ENCODE results near the gene SLC6A2.
"Not testable (repeated sequence)": the region's sequence is repeated elsewhere in the genome, so short reads cannot be mapped to it uniquely, and the experiment has no call there.

SLC6A2 gene

GRCh38 chr16:55655897-55656681 lies at the start of gene SLC6A2:
TSS of gene SLC6A2 (plus strand) at chr16:55655988. CDS start at chr16:55656695, 707 bp downstream.
- no peak within 1 kb of the TSS for H3K27ac ChIP-seq (ENCODE audit: low read length)
- H3K4me2 ChIP-seq (ENCODE audit: insufficient read depth, low read length), result no peak within 1 kb of the TSS
- H3K9ac ChIP-seq (ENCODE audit: low read depth, low read length), result no peak within 1 kb of the TSS
- H3K9me3 ChIP-seq (ENCODE audit: insufficient read depth, low read length, severe bottlenecking), result peaks cover 3% of the 10 kb centered on the region
- H3K36me3 ChIP-seq (ENCODE audit: insufficient read depth, low read length), result no peaks in the 10 kb centered on the region
- TF ChIP-seq CTCF (IDR thresholded peaks at IDR 0.05; ENCODE audit: borderline replicate concordance, extremely low read depth, low read length, poor library complexity, severe bottlenecking) (no peak), EZH2 (IDR thresholded peaks at IDR 0.05; ENCODE audit: borderline replicate concordance, low read depth, low read length, severe bottlenecking) (no peak)
- no peak within 1 kb of the TSS for H2AFZ ChIP-seq (ENCODE audit: low read depth, low read length)
- H3K27me3 ChIP-seq (ENCODE audit: insufficient read depth, low read length, poor library complexity), result peaks cover 2% of the 10 kb centered on the region
- H4K20me1 ChIP-seq (ENCODE audit: insufficient read depth, low read length), result no peaks in the 10 kb centered on the region
- no peaks in the 10 kb centered on the region for H3K4me1 ChIP-seq (ENCODE audit: insufficient read depth, low read length)
- ATAC-seq (ENCODE audit: insufficient read depth, low read depth) (no peak), DNase-seq (no peak)
- no peaks in the 10 kb centered on the region for H3K79me2 ChIP-seq (ENCODE audit: insufficient read depth, low read length)
- H3K4me3 ChIP-seq (ENCODE audit: low read depth in 1 of 2, low read length in 2 of 2), result no peak within 1 kb of the TSS

DNA sequence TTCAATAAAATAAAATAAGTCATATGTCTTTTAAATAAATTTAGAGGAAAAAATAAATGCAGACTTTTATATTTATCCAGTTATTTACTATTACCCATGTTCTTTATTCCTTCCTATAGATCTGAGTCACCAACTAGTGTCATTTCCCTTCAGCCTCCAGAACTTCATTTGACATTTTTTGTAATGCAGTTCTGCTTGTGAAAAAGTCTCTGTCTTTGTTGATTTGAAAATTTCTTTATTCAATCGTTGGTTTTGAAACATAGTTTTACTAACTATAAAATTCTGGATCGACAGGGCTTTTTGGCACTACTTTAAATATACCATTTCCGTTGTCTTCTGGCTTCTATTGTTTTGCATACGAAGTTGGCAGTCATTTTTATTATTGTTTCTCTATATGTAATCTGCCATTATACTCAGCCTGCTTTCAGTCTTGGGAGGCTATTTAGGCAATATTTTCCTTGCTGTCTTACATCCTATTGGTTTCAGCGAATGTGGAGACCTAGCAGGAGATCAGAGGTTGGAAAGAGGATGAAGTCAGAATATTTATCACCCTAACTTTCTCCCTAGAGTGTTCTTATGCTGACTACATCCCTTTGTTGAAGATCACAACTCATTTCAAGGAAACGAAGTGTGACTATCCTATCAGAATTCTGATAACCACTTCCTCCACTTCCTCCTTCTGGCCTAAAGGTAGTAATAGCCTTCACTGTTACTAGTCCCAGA lies 42.0 kb upstream of the SLC6A2 start:
- Histone ChIP-seq H3K27ac (ENCODE audit: low read length) (no peak overlapping the region), H3K9me3 (ENCODE audit: insufficient read depth, low read length, severe bottlenecking) (peaks cover 4% of the 10 kb centered on the region), H3K9ac (ENCODE audit: low read depth, low read length) (no peak overlapping the region), H3K79me2 (ENCODE audit: insufficient read depth, low read length) (no peaks in the 10 kb centered on the region), H3K4me2 (ENCODE audit: insufficient read depth, low read length) (no peak overlapping the region), H4K20me1 (ENCODE audit: insufficient read depth, low read length) (no peaks in the 10 kb centered on the region), H3K4me3 (ENCODE audit: low read depth in 1 of 2, low read length in 2 of 2) (no peak overlapping the region), H3K27me3 (ENCODE audit: insufficient read depth, low read length, poor library complexity) (no peaks in the 10 kb centered on the region), H3K36me3 (ENCODE audit: insufficient read depth, low read length) (no peaks in the 10 kb centered on the region), H2AFZ (ENCODE audit: low read depth, low read length) (no peak overlapping the region), H3K4me1 (ENCODE audit: insufficient read depth, low read length) (no peaks in the 10 kb centered on the region)
- ATAC-seq (ENCODE audit: insufficient read depth, low read depth) (no peak), DNase-seq (no peak)
- TF ChIP-seq EZH2 (IDR thresholded peaks at IDR 0.05; ENCODE audit: borderline replicate concordance, low read depth, low read length, severe bottlenecking), result no peak
- TF ChIP-seq CTCF (IDR thresholded peaks at IDR 0.05; ENCODE audit: borderline replicate concordance, extremely low read depth, low read length, poor library complexity, severe bottlenecking), result no peak

- Histone ChIP-seq H3K9me3 (ENCODE audit: insufficient read depth, low read length, severe bottlenecking) (peaks cover 4% of the 10 kb centered on the region), H3K4me3 (ENCODE audit: low read depth in 1 of 2, low read length in 2 of 2) (no peak overlapping the region), H3K79me2 (ENCODE audit: insufficient read depth, low read length) (no peaks in the 10 kb centered on the region), H2AFZ (ENCODE audit: low read depth, low read length) (no peak overlapping the region), H3K36me3 (ENCODE audit: insufficient read depth, low read length) (no peaks in the 10 kb centered on the region), H3K27ac (ENCODE audit: low read length) (no peak overlapping the region), H3K27me3 (ENCODE audit: insufficient read depth, low read length, poor library complexity) (no peaks in the 10 kb centered on the region), H3K9ac (ENCODE audit: low read depth, low read length) (no peak overlapping the region), H3K4me2 (ENCODE audit: insufficient read depth, low read length) (no peak overlapping the region), H3K4me1 (ENCODE audit: insufficient read depth, low read length) (no peaks in the 10 kb centered on the region), H4K20me1 (ENCODE audit: insufficient read depth, low read length) (no peaks in the 10 kb centered on the region)
- DNase-seq (no peak), ATAC-seq (ENCODE audit: insufficient read depth, low read depth) (no peak)
- TF ChIP-seq CTCF (IDR thresholded peaks at IDR 0.05; ENCODE audit: borderline replicate concordance, extremely low read depth, low read length, poor library complexity, severe bottlenecking) (no peak), EZH2 (IDR thresholded peaks at IDR 0.05; ENCODE audit: borderline replicate concordance, low read depth, low read length, severe bottlenecking) (no peak)
These were observed 40.7 kb upstream of the SLC6A2 start for GRCh38 chr16:55615071-55615470.

GRCh38 chr16:55615670-55616069 lies 40.1 kb upstream of the SLC6A2 start:
- H3K27me3 ChIP-seq (ENCODE audit: insufficient read depth, low read length, poor library complexity); H3K9me3 ChIP-seq (ENCODE audit: insufficient read depth, low read length, severe bottlenecking); H3K4me2 ChIP-seq (ENCODE audit: insufficient read depth, low read length); H3K27ac ChIP-seq (ENCODE audit: low read length); H2AFZ ChIP-seq (ENCODE audit: low read depth, low read length); H3K36me3 ChIP-seq (ENCODE audit: insufficient read depth, low read length); H3K9ac ChIP-seq (ENCODE audit: low read depth, low read length); H3K4me3 ChIP-seq (ENCODE audit: low read depth in 1 of 2, low read length in 2 of 2); H4K20me1 ChIP-seq (ENCODE audit: insufficient read depth, low read length); DNase-seq; H3K4me1 ChIP-seq (ENCODE audit: insufficient read depth, low read length); ATAC-seq (ENCODE audit: insufficient read depth, low read depth); H3K79me2 ChIP-seq (ENCODE audit: insufficient read depth, low read length): not testable (repeated sequence)

Data from DND-41 (cell line).